HG02571 (cell line): ENCODE measurements around the gene XG.

Experiments used
- ATAC-seq: cut with Tn5 transposase; IDR thresholded peaks from one replicate; pipeline ENCODE4 v1.9.1; 2021; ENCODE audit warnings: mild to moderate bottlenecking, moderate library complexity; ENCODE audit not compliant: unreplicated experiment

Gene XG

GRCh38 chrX:2862404-2862803, 110.6 kb downstream of the XG start:
- no peak for ATAC-seq

- no peak for ATAC-seq
Observed at GRCh38 chrX:2863646-2864045, 111.8 kb downstream of the XG start.
